Stimulated activated naive CD8-positive, alpha-beta T cell treated with anti-CD3 and anti-CD28 coated beads, Interleukin-15, amount 100 ng/mL, for 72 hours (primary cell): ENCODE measurements around the gene PPM1F.

ENCODE experiments used
- ATAC-seq: fragments of 150-1000 bp; cut with Tn5 transposase; 2 replicates; pipeline ENCODE4 v1.10.0; 2021; ENCODE audit warnings: mild to moderate bottlenecking, moderate library complexity
- DNase-seq, 2 donors: peaks; one replicate each; pipeline ENCODE4 v3.0.0; 2021 to 2022
- H3K27ac Mint-ChIP-seq, 2 donors: one replicate each; pipeline ENCODE4 v1.8.0; 2022; ENCODE audit warnings: mild to moderate bottlenecking in 2 of 2, mixed read lengths in 2 of 2, moderate library complexity in 2 of 2
- H3K27me3 Mint-ChIP-seq: one replicate; pipeline ENCODE4 v1.8.0; 2022; ENCODE audit warnings: mixed read lengths
- H3K4me1 Mint-ChIP-seq: one replicate; pipeline ENCODE4 v1.8.0; 2022; ENCODE audit warnings: mild to moderate bottlenecking, mixed read lengths
- H3K4me3 Mint-ChIP-seq, 2 donors: one replicate each; pipeline ENCODE4 v1.8.0; 2022; ENCODE audit warnings: mild to moderate bottlenecking in 2 of 2, mixed read lengths in 2 of 2, moderate library complexity in 1 of 2
- H3K9me3 Mint-ChIP-seq, 2 donors: one replicate each; pipeline ENCODE4 v1.8.0; 2022; ENCODE audit warnings: mixed read lengths in 2 of 2

PPM1F gene

GRCh38 chr22:21952586-21953571 is at the start of gene PPM1F:
PPM1F (minus strand) TSS chr22:21952848; CDS start chr22:21946048, 6,800 bp downstream.
- Mint-ChIP-seq H3K27me3 (no peaks in the 10 kb centered on the region), H3K27ac (peak within 1 kb of the TSS; percentile 68 to 91)
- ATAC-seq = peak; percentile 88

GRCh38 chr22:22001664-22002525 is 49.2 kb upstream of the PPM1F start:
- H3K27me3 Mint-ChIP-seq = peaks cover 5% of the 10 kb centered on the region
- DNase-seq (no peak), ATAC-seq (no peak)
- H3K9me3 Mint-ChIP-seq = no peaks in the 10 kb centered on the region
- no peak overlapping the region for H3K4me3 Mint-ChIP-seq
- H3K27ac Mint-ChIP-seq = no peak overlapping the region
- H3K4me1 Mint-ChIP-seq = no peaks in the 10 kb centered on the region

More at GRCh38 chr22:21952586-21953571, at the start of gene PPM1F:
- Mint-ChIP-seq H3K9me3 (no peaks in the 10 kb centered on the region), H3K4me1 (peaks cover 33% of the 10 kb centered on the region), H3K4me3 (peak within 1 kb of the TSS; percentile 91 to 95)
- DNase-seq = peak; percentile 90 to 96

GRCh38 chr22:21998595-21999247 is 46.1 kb upstream of the PPM1F start:
- Mint-ChIP-seq H3K4me1 (no peaks in the 10 kb centered on the region), H3K4me3 (no peak overlapping the region), H3K27me3 (peaks cover 5% of the 10 kb centered on the region), H3K9me3 (no peaks in the 10 kb centered on the region), H3K27ac (no peak overlapping the region)
- no peak for ATAC-seq
- no peak for DNase-seq

GRCh38 chr22:21996175-21996720 is 43.6 kb upstream of the PPM1F start:
- no peaks in the 10 kb centered on the region for H3K9me3 Mint-ChIP-seq
- peaks cover 5% of the 10 kb centered on the region for H3K27me3 Mint-ChIP-seq
- ATAC-seq (no peak), DNase-seq (no peak)
- peak overlapping the region in 1 of 2 donors; percentile 19 for H3K27ac Mint-ChIP-seq
- H3K4me1 Mint-ChIP-seq = no peaks in the 10 kb centered on the region
- H3K4me3 Mint-ChIP-seq = no peak overlapping the region

GRCh38 chr22:21995660-21996059 is 43.0 kb upstream of the PPM1F start:
- Mint-ChIP-seq H3K27me3 (no peaks in the 10 kb centered on the region), H3K9me3 (no peaks in the 10 kb centered on the region), H3K4me1 (no peaks in the 10 kb centered on the region), H3K27ac (no peak overlapping the region), H3K4me3 (no peak overlapping the region)
- DNase-seq = no peak
- no peak for ATAC-seq

GRCh38 chr22:21994881-21995444 is 42.3 kb upstream of the PPM1F start:
- no peaks in the 10 kb centered on the region for H3K9me3 Mint-ChIP-seq
- DNase-seq (no peak), ATAC-seq (no peak)
- no peak overlapping the region for H3K27ac Mint-ChIP-seq
- no peak overlapping the region for H3K4me3 Mint-ChIP-seq
- no peaks in the 10 kb centered on the region for H3K27me3 Mint-ChIP-seq
- no peaks in the 10 kb centered on the region for H3K4me1 Mint-ChIP-seq

- no peaks in the 10 kb centered on the region for H3K4me1 Mint-ChIP-seq
- no peak overlapping the region for H3K4me3 Mint-ChIP-seq
- no peak for DNase-seq
- ATAC-seq = no peak
- H3K27ac Mint-ChIP-seq = no peak overlapping the region
- H3K9me3 Mint-ChIP-seq = no peaks in the 10 kb centered on the region
- no peaks in the 10 kb centered on the region for H3K27me3 Mint-ChIP-seq
Observed at GRCh38 chr22:21992593-21993237, 40.1 kb upstream of the PPM1F start.

- Mint-ChIP-seq H3K9me3 (no peaks in the 10 kb centered on the region), H3K27ac (no peak overlapping the region), H3K4me3 (no peak overlapping the region), H3K4me1 (no peaks in the 10 kb centered on the region), H3K27me3 (no peaks in the 10 kb centered on the region)
- no peak for DNase-seq
- no peak for ATAC-seq
Observed at GRCh38 chr22:21991774-21992173, 39.1 kb upstream of the PPM1F start.

- Mint-ChIP-seq H3K4me1 (no peaks in the 10 kb centered on the region), H3K4me3 (no peak overlapping the region), H3K9me3 (no peaks in the 10 kb centered on the region), H3K27me3 (no peaks in the 10 kb centered on the region), H3K27ac (no peak overlapping the region)
- ATAC-seq (no peak), DNase-seq (no peak)
Observed at GRCh38 chr22:21991304-21991596, 38.6 kb upstream of the PPM1F start.

GRCh38 chr22:21990445-21991303 is 38.0 kb upstream of the PPM1F start:
- no peaks in the 10 kb centered on the region for H3K9me3 Mint-ChIP-seq
- DNase-seq (no peak), ATAC-seq (no peak)
- no peaks in the 10 kb centered on the region for H3K4me1 Mint-ChIP-seq
- no peak overlapping the region for H3K4me3 Mint-ChIP-seq
- no peaks in the 10 kb centered on the region for H3K27me3 Mint-ChIP-seq
- H3K27ac Mint-ChIP-seq = peak overlapping the region in 1 of 2 donors; percentile 16

GRCh38 chr22:21989049-21989448 is 36.4 kb upstream of the PPM1F start:
- no peaks in the 10 kb centered on the region for H3K4me1 Mint-ChIP-seq
- ATAC-seq (no peak), DNase-seq (no peak)
- no peak overlapping the region for H3K27ac Mint-ChIP-seq
- H3K4me3 Mint-ChIP-seq = no peak overlapping the region
- no peaks in the 10 kb centered on the region for H3K9me3 Mint-ChIP-seq
- no peaks in the 10 kb centered on the region for H3K27me3 Mint-ChIP-seq

- H3K4me3 Mint-ChIP-seq = no peak overlapping the region
- no peak for ATAC-seq
- no peaks in the 10 kb centered on the region for H3K27me3 Mint-ChIP-seq
Observed at GRCh38 chr22:21985214-21985613, 32.6 kb upstream of the PPM1F start.

GRCh38 chr22:21984793-21985192 is 32.1 kb upstream of the PPM1F start:
- Mint-ChIP-seq H3K4me3 (peak overlapping the region in 1 of 2 donors; percentile 38), H3K4me1 (peaks cover 26% of the 10 kb centered on the region), H3K27me3 (no peaks in the 10 kb centered on the region), H3K27ac (no peak overlapping the region), H3K9me3 (no peaks in the 10 kb centered on the region)
- ATAC-seq (no peak), DNase-seq (no peak)

More at GRCh38 chr22:21985214-21985613, 32.6 kb upstream of the PPM1F start:
- no peak overlapping the region for H3K27ac Mint-ChIP-seq
- H3K4me1 Mint-ChIP-seq = peaks cover 22% of the 10 kb centered on the region
- H3K9me3 Mint-ChIP-seq = no peaks in the 10 kb centered on the region
- DNase-seq = no peak
